HCT116 (cell line): ENCODE results near the gene ALDH16A1. TPM values are rescaled to one million over a fixed set of nuclear protein-coding genes. Genes with fewer than 3 reads are reported as not detected.
A peak's percentile ranks its signal among the peaks of the same experiment; 100 is the strongest.
"Not testable (repeated sequence)": the region's sequence is repeated elsewhere in the genome, so short reads cannot be mapped to it uniquely, and the experiment has no call there.

ENCODE experiments used
- ATAC-seq: fragments of 200-7000 bp; cut with Tn5 transposase; 2 replicates; pipeline ENCODE4 v1.9.1; 2020; ENCODE audit warnings: mild to moderate bottlenecking, moderate library complexity
- BruUV-seq: library from RNA; stranded (reverse); fragments of 400-500 nt; replicated peaks from 2 replicates; lab custom pipeline; 2021; lab: Mats Ljungman, UMichigan
- CTCF ChIA-PET: fragments of 300-600 bp; sonication (Branson Sonifier 250); formaldehyde crosslinking; loops from one replicate; lab custom pipeline; 2021; ENCODE audit warnings: antibody characterized with exemption; lab: Charles Lee
- POLR2A ChIA-PET: fragments of 300-600, 350-600 bp; sonication (Branson Sonifier 250); formaldehyde crosslinking; loops from one replicate; lab custom pipeline; 2021; ENCODE audit warnings: antibody characterized with exemption; lab: Charles Lee
- RAD21 ChIA-PET, 2 experiments: fragments of 300-600 bp; sonication (Branson Sonifier 250); formaldehyde crosslinking; loops; one replicate each; lab custom pipeline; 2023; ENCODE audit warnings: low total read pairs in 2 of 2; ENCODE audit not compliant: uncharacterized antibody in 2 of 2, unreplicated experiment in 2 of 2, low non-redundant PET in 1 of 2; lab: Charles Lee
- DNase-seq: peaks from one replicate; pipeline ENCODE4 v3.0.0-alpha.2; 2010; ENCODE audit warnings: low read depth, low spot score
- H2AFZ ChIP-seq: fragments of 200-600 bp; shearing (Covaris generic), sonication (generic); 2 replicates; pipeline ENCODE4 v1.6.1; 2017; ENCODE audit warnings: low read depth, mixed run types, mixed read lengths, antibody characterized with exemption, low read length; ENCODE audit not compliant: poor library complexity, severe bottlenecking
- H3K27ac ChIP-seq: 2 replicates; pipeline ENCODE4 v1.5.1; 2012; ENCODE audit warnings: low read depth, low read length
- H3K27me3 ChIP-seq: fragments of 200-600 bp; sonication (generic); 2 replicates; pipeline ENCODE4 v1.6.1; 2016; ENCODE audit warnings: mixed run types, low read length, mixed read lengths; ENCODE audit not compliant: insufficient read depth
- H3K36me3 ChIP-seq, 2 experiments: fragments of 200-500 bp in 1 of 2; fragments of 200-600 bp in 1 of 2; sonication (Bioruptor generic) in 1 of 2; sonication (generic) in 1 of 2; 2 replicates each; pipeline versions ENCODE4 v1.5.1 to v1.6.1; 2014 to 2016; ENCODE audit warnings: low read length in 2 of 2, inconsistent platforms in 1 of 2, mixed read lengths in 1 of 2, mixed run types in 1 of 2; ENCODE audit not compliant: insufficient read depth in 2 of 2, control insufficient read depth in 1 of 2
- H3K4me1 ChIP-seq, 2 experiments: fragments of 200-600 bp in 1 of 2; sonication (generic) in 1 of 2; 2 replicates each; pipeline versions ENCODE4 v1.5.1 to v1.6.1; 2012 to 2017; ENCODE audit warnings: low read length in 2 of 2, inconsistent platforms in 1 of 2, mild to moderate bottlenecking in 1 of 2, mixed read lengths in 1 of 2, mixed run types in 1 of 2, moderate library complexity in 1 of 2; ENCODE audit not compliant: insufficient read depth in 2 of 2, control insufficient read depth in 1 of 2
- H3K4me2 ChIP-seq: fragments of 200-600 bp; sonication (generic); 2 replicates; pipeline ENCODE4 v1.6.1; 2017; ENCODE audit warnings: mixed run types, low read length, mixed read lengths
- H3K4me3 ChIP-seq, 2 experiments: fragments of 200-600 bp in 1 of 2; sonication (generic) in 1 of 2; replicated peaks in 1 of 2; 2 replicates each; pipeline ENCODE4 v1.5.1; 2011 to 2016; ENCODE audit warnings: low read length in 2 of 2, control low read depth in 1 of 2, low read depth in 1 of 2, mild to moderate bottlenecking in 1 of 2, mixed read lengths in 1 of 2, mixed run types in 1 of 2
- H3K79me2 ChIP-seq: fragments of 200-600 bp; sonication (generic); 2 replicates; pipeline ENCODE4 v1.6.1; 2017; ENCODE audit warnings: mild to moderate bottlenecking, mixed run types, low read length, moderate library complexity, mixed read lengths; ENCODE audit not compliant: insufficient read depth
- H3K9ac ChIP-seq: fragments of 200-600 bp; sonication (generic); 2 replicates; pipeline ENCODE4 v1.6.1; 2016; ENCODE audit warnings: low read length, mixed read lengths
- H3K9me2 ChIP-seq: fragments of 200-600 bp; sonication (generic), shearing (Covaris generic); 2 replicates; pipeline ENCODE4 v1.6.1; 2017; ENCODE audit warnings: mixed run types, mild to moderate bottlenecking, moderate library complexity; ENCODE audit not compliant: insufficient read depth
- H3K9me3 ChIP-seq, 2 experiments: fragments of 200-500 bp in 1 of 2; fragments of 200-600 bp in 1 of 2; sonication (Bioruptor generic) in 1 of 2; sonication (generic) in 1 of 2; 2 replicates each; pipeline ENCODE4 v1.6.1; 2014 to 2017; ENCODE audit warnings: low read length in 2 of 2, mixed read lengths in 2 of 2, inconsistent platforms in 1 of 2, low read depth in 1 of 2, mild to moderate bottlenecking in 1 of 2, mixed run types in 1 of 2, moderate library complexity in 1 of 2; ENCODE audit not compliant: control insufficient read depth in 1 of 2, insufficient read depth in 1 of 2
- H4K20me1 ChIP-seq: fragments of 200-600 bp; sonication (generic), shearing (Covaris generic); 2 replicates; pipeline ENCODE4 v1.6.1; 2017; ENCODE audit warnings: mixed run types, mild to moderate bottlenecking, moderate library complexity; ENCODE audit not compliant: insufficient read depth
- ELF1 ChIP-seq: IDR thresholded peaks from 2 replicates; pipeline ENCODE4 v1.6.1; 2012; ENCODE audit warnings: low read depth, borderline replicate concordance
- FOSL1 ChIP-seq: IDR thresholded peaks from 2 replicates; pipeline ENCODE4 v1.6.1; 2012; ENCODE audit warnings: low read depth
- MAX ChIP-seq: IDR thresholded peaks from 2 replicates; pipeline ENCODE4 v1.6.1; 2012
- RAD21 ChIP-seq: IDR thresholded peaks from 2 replicates; pipeline ENCODE4 v1.6.1; 2012; ENCODE audit warnings: low read depth, mild to moderate bottlenecking
- YY1 ChIP-seq: IDR thresholded peaks from 2 replicates; pipeline ENCODE4 v1.6.1; 2011; ENCODE audit warnings: low read length, low read depth, moderate library complexity, mild to moderate bottlenecking; ENCODE audit not compliant: insufficient replicate concordance; ENCODE audit errors: extremely low read depth
- intact Hi-C: fragments of 100-400 bp; cut with micrococcal nuclease; formaldehyde crosslinking; loops from 2 replicates; pipeline ENCODE4 v1.10.0; 2022
- total RNA-seq: library from RNA; stranded (reverse); gene quantifications from one replicate; pipeline ENCODE4 v1.2.1, GENCODE V29; 2021; ENCODE audit not compliant: unreplicated experiment
- TF ChIP-seq, protein P1 (sequence below): IDR thresholded peaks from 2 replicates; pipeline ENCODE4 v1.6.1; 2011; ENCODE audit warnings: mild to moderate bottlenecking, low read length, moderate library complexity; ENCODE audit not compliant: insufficient replicate concordance; ENCODE audit errors: extremely low read depth
- TF ChIP-seq, protein P2 (sequence below): IDR thresholded peaks from 2 replicates; pipeline ENCODE4 v1.6.1; 2012; ENCODE audit warnings: low read depth

ALDH16A1 gene
- total RNA-seq, 1 experiment from 2014 or later = 22.8 TPM

- H3K4me2 ChIP-seq = no peak overlapping the region
- POLR2A ChIA-PET = no interaction called here
- H2AFZ ChIP-seq = no peak overlapping the region
- H3K36me3 ChIP-seq = no peaks in the 10 kb centered on the region
- H3K79me2 ChIP-seq = peaks cover 11% of the 10 kb centered on the region
- no peak overlapping the region for H3K27ac ChIP-seq
- no peaks in the 10 kb centered on the region for H4K20me1 ChIP-seq
- BruUV-seq = no TSS peak
- DNase-seq = no peak
- TF ChIP-seq FOSL1 = no peak
- TF ChIP-seq ELF1 = no peak
- TF ChIP-seq, protein P1, sequence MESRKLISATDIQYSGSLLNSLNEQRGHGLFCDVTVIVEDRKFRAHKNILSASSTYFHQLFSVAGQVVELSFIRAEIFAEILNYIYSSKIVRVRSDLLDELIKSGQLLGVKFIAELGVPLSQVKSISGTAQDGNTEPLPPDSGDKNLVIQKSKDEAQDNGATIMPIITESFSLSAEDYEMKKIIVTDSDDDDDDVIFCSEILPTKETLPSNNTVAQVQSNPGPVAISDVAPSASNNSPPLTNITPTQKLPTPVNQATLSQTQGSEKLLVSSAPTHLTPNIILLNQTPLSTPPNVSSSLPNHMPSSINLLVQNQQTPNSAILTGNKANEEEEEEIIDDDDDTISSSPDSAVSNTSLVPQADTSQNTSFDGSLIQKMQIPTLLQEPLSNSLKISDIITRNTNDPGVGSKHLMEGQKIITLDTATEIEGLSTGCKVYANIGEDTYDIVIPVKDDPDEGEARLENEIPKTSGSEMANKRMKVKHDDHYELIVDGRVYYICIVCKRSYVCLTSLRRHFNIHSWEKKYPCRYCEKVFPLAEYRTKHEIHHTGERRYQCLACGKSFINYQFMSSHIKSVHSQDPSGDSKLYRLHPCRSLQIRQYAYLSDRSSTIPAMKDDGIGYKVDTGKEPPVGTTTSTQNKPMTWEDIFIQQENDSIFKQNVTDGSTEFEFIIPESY = no peak
- no peak for TF ChIP-seq RAD21
- no peak for TF ChIP-seq YY1
- no peak for TF ChIP-seq MAX
- TF ChIP-seq, protein P2, sequence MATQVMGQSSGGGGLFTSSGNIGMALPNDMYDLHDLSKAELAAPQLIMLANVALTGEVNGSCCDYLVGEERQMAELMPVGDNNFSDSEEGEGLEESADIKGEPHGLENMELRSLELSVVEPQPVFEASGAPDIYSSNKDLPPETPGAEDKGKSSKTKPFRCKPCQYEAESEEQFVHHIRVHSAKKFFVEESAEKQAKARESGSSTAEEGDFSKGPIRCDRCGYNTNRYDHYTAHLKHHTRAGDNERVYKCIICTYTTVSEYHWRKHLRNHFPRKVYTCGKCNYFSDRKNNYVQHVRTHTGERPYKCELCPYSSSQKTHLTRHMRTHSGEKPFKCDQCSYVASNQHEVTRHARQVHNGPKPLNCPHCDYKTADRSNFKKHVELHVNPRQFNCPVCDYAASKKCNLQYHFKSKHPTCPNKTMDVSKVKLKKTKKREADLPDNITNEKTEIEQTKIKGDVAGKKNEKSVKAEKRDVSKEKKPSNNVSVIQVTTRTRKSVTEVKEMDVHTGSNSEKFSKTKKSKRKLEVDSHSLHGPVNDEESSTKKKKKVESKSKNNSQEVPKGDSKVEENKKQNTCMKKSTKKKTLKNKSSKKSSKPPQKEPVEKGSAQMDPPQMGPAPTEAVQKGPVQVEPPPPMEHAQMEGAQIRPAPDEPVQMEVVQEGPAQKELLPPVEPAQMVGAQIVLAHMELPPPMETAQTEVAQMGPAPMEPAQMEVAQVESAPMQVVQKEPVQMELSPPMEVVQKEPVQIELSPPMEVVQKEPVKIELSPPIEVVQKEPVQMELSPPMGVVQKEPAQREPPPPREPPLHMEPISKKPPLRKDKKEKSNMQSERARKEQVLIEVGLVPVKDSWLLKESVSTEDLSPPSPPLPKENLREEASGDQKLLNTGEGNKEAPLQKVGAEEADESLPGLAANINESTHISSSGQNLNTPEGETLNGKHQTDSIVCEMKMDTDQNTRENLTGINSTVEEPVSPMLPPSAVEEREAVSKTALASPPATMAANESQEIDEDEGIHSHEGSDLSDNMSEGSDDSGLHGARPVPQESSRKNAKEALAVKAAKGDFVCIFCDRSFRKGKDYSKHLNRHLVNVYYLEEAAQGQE = no peak
- TF ChIP-seq, all 23 proteins: peak for 0
- H3K4me3 ChIP-seq = no peak overlapping the region
- CTCF ChIA-PET = no interaction called here
- H3K9me3 ChIP-seq = no peaks in the 10 kb centered on the region
- no peak overlapping the region for H3K9ac ChIP-seq
- H3K9me2 ChIP-seq = no peaks in the 10 kb centered on the region
- H3K27me3 ChIP-seq = no peaks in the 10 kb centered on the region
- peaks cover 2 to 3% of the 10 kb centered on the region in 2 experiments; a peak in 2 of 4 replicates for H3K4me1 ChIP-seq
- RAD21 ChIA-PET = no interaction called here
- peak; percentile 56 for ATAC-seq
- intact Hi-C loops = no loop called here
Measured at GRCh38 chr19:49459388-49459787, 6.4 kb downstream of the ALDH16A1 start.

GRCh38 chr19:49461130-49461529 lies 8.1 kb downstream of the ALDH16A1 start:
- DNase-seq, ATAC-seq, H3K4me3 ChIP-seq, H3K9me3 ChIP-seq, H3K36me3 ChIP-seq, RAD21 ChIA-PET, H3K27me3 ChIP-seq, H3K4me1 ChIP-seq, H3K79me2 ChIP-seq, H3K4me2 ChIP-seq, H3K9ac ChIP-seq, H3K9me2 ChIP-seq, intact Hi-C loops, BruUV-seq, H2AFZ ChIP-seq, CTCF ChIA-PET, H3K27ac ChIP-seq, H4K20me1 ChIP-seq, POLR2A ChIA-PET: not testable (repeated sequence)
